Forelimb muscle (tissue), 1 donor: ENCODE results near the gene GPR12. TPM values are rescaled to one million over a fixed set of nuclear protein-coding genes. Genes with fewer than 3 reads are reported as not detected.

Experiments used
- polyA plus RNA-seq: library from polyadenylated mRNA; unstranded; fragments of 120-200 nt; gene quantifications from one replicate; pipeline ENCODE4 v1.2.1, GENCODE V29; 2013; ENCODE audit not compliant: insufficient read length

Gene GPR12
- polyA plus RNA-seq, 1 donor = 0.15 TPM

Other genes with a start within 250 kb of the GPR12 start
- 9.9 TPM for gene WASF3, start 203.1 kb downstream of the GPR12 start, polyA plus RNA-seq